OCI-LY3 (cell line): Measurements from ENCODE around the gene SLC19A1.

Experiments used
- H2AFZ ChIP-seq: fragments of 200-600, 300-600 bp; shearing (Covaris generic); 2 replicates; pipeline ENCODE4 v1.6.0; 2014; ENCODE audit warnings: antibody characterized with exemption, low read depth, low read length
- H3K27ac ChIP-seq: fragments of 200-600, 300-600 bp; sonication (generic); 2 replicates; pipeline ENCODE4 v1.5.1; 2014; ENCODE audit warnings: mild to moderate bottlenecking, low read length, moderate library complexity, mixed read lengths
- H3K27me3 ChIP-seq: fragments of 200-600, 300-600 bp; sonication (generic); 2 replicates; pipeline ENCODE4 v1.6.1; 2014; ENCODE audit warnings: low read depth, low read length, mixed read lengths
- H3K36me3 ChIP-seq: fragments of 200-600, 300-600 bp; sonication (generic); replicated peaks from 2 replicates; pipeline ENCODE3; 2014; ENCODE audit warnings: low read depth, low read length, mixed read lengths
- H3K4me1 ChIP-seq: fragments of 300-600, 200-600 bp; sonication (generic); 2 replicates; pipeline ENCODE4 v1.6.1; 2014; ENCODE audit warnings: low read length, mixed read lengths
- H3K4me2 ChIP-seq: fragments of 200-600, 300-600 bp; sonication (generic); 2 replicates; pipeline ENCODE4 v1.6.1; 2014; ENCODE audit warnings: low read length, mixed read lengths
- H3K4me3 ChIP-seq: fragments of 300-600, 200-600 bp; sonication (generic); 2 replicates; pipeline ENCODE4 v1.5.1; 2014; ENCODE audit warnings: antibody characterized with exemption, mild to moderate bottlenecking, low read length, moderate library complexity
- H3K79me2 ChIP-seq: fragments of 300-600, 200-600 bp; shearing (Covaris generic); 2 replicates; pipeline ENCODE4 v1.6.1; 2014; ENCODE audit warnings: mild to moderate bottlenecking, low read length, mixed read lengths
- H3K9ac ChIP-seq: fragments of 300-600, 200-600 bp; shearing (Covaris generic); 2 replicates; pipeline ENCODE4 v1.6.0; 2014; ENCODE audit warnings: mild to moderate bottlenecking, low read length, moderate library complexity
- H3K9me3 ChIP-seq: fragments of 200-600, 300-600 bp; shearing (Covaris generic); 2 replicates; pipeline ENCODE4 v1.6.1; 2014; ENCODE audit warnings: low read length, mixed read lengths; ENCODE audit not compliant: insufficient read depth
- H4K20me1 ChIP-seq: fragments of 200-600, 300-600 bp; sonication (generic); 2 replicates; pipeline ENCODE4 v1.6.1; 2016; ENCODE audit warnings: low read length, mixed read lengths; ENCODE audit not compliant: insufficient read depth
- EZH2phosphoT487 ChIP-seq: fragments of 200-600 bp; shearing (Covaris generic); IDR thresholded peaks from 2 replicates; pipeline ENCODE4 v1.6.1; 2018; ENCODE audit warnings: antibody characterized with exemption, mixed run types, low read depth
- TF ChIP-seq, protein P1 (sequence below): fragments of 200-600, 300-600 bp; sonication (generic); IDR thresholded peaks from 2 replicates; pipeline ENCODE4 v1.5.1; 2014; ENCODE audit warnings: antibody characterized with exemption, low read length, low read depth

SLC19A1 gene

GRCh38 chr21:45477176-45478114 is 64.8 kb downstream of the SLC19A1 start:
- Histone ChIP-seq H3K27me3 (no peaks in the 10 kb centered on the region), H3K4me2 (peak overlapping the region; percentile 86), H3K36me3 (no peaks in the 10 kb centered on the region), H3K79me2 (no peaks in the 10 kb centered on the region), H3K9ac (peak overlapping the region; percentile 22; the same call in 1 of the 2 replicates), H4K20me1 (no peaks in the 10 kb centered on the region), H3K9me3 (no peaks in the 10 kb centered on the region), H3K4me1 (peaks cover 9% of the 10 kb centered on the region; the same call in 1 of the 2 replicates), H2AFZ (peak overlapping the region; percentile 71), H3K27ac (no peak overlapping the region; the same call in 1 of the 2 replicates), H3K4me3 (peak overlapping the region; percentile 75)
- TF ChIP-seq EZH2phosphoT487, result no peak
- TF ChIP-seq, protein P1, sequence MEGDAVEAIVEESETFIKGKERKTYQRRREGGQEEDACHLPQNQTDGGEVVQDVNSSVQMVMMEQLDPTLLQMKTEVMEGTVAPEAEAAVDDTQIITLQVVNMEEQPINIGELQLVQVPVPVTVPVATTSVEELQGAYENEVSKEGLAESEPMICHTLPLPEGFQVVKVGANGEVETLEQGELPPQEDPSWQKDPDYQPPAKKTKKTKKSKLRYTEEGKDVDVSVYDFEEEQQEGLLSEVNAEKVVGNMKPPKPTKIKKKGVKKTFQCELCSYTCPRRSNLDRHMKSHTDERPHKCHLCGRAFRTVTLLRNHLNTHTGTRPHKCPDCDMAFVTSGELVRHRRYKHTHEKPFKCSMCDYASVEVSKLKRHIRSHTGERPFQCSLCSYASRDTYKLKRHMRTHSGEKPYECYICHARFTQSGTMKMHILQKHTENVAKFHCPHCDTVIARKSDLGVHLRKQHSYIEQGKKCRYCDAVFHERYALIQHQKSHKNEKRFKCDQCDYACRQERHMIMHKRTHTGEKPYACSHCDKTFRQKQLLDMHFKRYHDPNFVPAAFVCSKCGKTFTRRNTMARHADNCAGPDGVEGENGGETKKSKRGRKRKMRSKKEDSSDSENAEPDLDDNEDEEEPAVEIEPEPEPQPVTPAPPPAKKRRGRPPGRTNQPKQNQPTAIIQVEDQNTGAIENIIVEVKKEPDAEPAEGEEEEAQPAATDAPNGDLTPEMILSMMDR, result no peak

DNA sequence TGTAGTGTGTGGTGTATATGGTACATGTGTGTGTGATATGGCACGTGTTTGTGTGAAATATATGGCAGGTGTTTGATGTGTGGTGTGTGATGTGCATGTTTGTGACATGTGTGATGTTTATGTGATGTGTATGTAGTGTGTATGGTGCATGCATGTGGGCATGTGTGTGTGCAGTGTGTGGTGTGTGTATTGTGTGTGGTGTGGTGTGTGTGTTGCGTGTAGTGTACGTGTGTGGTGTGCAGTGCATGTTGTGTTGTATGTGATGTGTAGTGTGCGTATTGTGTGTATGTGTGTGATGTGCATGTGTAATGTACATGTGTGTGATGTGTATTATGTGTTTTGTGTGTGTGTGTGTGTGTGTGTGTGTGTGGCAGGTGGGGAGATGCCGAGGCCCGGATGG is 65.7 kb downstream of the SLC19A1 start:
- Histone ChIP-seq H3K4me3 (no peak overlapping the region), H4K20me1 (no peaks in the 10 kb centered on the region), H3K9ac (no peak overlapping the region), H3K27ac (no peak overlapping the region), H3K4me2 (no peak overlapping the region), H3K36me3 (no peaks in the 10 kb centered on the region), H3K4me1 (peaks cover 9% of the 10 kb centered on the region; the same call in 1 of the 2 replicates), H3K79me2 (no peaks in the 10 kb centered on the region), H3K27me3 (no peaks in the 10 kb centered on the region), H2AFZ (no peak overlapping the region), H3K9me3 (no peaks in the 10 kb centered on the region)
- no peak for TF ChIP-seq EZH2phosphoT487
- TF ChIP-seq, protein P1, result no peak

GRCh38 chr21:45475797-45476570 is 66.3 kb downstream of the SLC19A1 start:
- no peak overlapping the region for H3K4me2 ChIP-seq
- no peaks in the 10 kb centered on the region for H3K27me3 ChIP-seq
- no peak for TF ChIP-seq EZH2phosphoT487
- TF ChIP-seq, protein P1, result no peak
- no peaks in the 10 kb centered on the region for H4K20me1 ChIP-seq
- no peaks in the 10 kb centered on the region for H3K79me2 ChIP-seq
- H2AFZ ChIP-seq, result no peak overlapping the region
- no peak overlapping the region for H3K9ac ChIP-seq
- H3K36me3 ChIP-seq, result no peaks in the 10 kb centered on the region
- H3K9me3 ChIP-seq, result no peaks in the 10 kb centered on the region
- H3K4me1 ChIP-seq, result peaks cover 9% of the 10 kb centered on the region; the same call in 1 of the 2 replicates
- no peak overlapping the region for H3K27ac ChIP-seq
- no peak overlapping the region for H3K4me3 ChIP-seq
